Measurements from ENCODE around the gene CNTN4.
"Not testable (repeated sequence)": the region's sequence is repeated elsewhere in the genome, so short reads cannot be mapped to it uniquely, and the experiment has no call there.

Gene CNTN4

DNA sequence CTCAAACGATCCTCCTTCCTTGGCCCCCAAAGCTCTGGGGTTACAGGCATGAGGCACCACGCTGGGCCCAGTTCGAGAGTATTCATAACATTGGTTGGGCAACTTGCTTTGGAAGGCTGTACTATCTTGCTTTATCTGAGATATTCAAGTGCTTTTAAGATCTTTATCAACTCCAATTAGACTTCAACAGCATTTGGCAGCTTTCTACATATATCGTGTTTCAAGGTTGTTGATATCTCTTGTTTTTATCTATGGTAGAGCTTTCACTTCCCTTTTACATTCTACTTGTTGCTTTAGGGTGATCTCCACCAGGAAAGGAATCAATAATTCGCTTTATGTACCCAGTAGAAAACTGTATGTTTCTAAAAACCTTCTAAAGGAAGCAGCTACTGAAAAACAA, 616.2 kb downstream of the CNTN4 start:
- no peak for FAIRE-seq

DNA sequence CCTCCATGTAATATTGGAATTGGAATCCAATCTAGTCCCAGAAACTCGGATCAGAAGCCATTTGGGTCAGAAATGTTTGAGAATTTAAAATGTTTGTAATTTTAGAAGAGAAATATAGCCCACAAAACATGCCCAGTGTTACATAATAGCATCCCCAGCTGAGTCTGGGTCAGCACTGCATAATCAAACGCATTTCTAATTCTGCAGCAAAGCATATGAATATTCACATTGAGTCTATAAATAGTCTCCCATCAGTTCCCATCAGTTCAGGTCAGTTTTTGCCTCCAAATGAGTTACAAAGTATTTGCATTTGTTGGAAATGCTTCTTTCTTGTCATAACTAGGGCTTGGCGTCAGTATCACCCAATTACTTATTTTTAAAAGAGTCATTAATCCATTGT, 628.4 kb downstream of the CNTN4 start:
- FAIRE-seq, result no peak

- peak; percentile 97 for FAIRE-seq
Observed at GRCh38 chr3:2727610-2728318, 629.1 kb downstream of the CNTN4 start.

- FAIRE-seq, result no peak
Observed at GRCh38 chr3:2731843-2732242, 633.2 kb downstream of the CNTN4 start.

- FAIRE-seq, result no peak
Observed at GRCh38 chr3:2735392-2735894, 636.8 kb downstream of the CNTN4 start.

DNA sequence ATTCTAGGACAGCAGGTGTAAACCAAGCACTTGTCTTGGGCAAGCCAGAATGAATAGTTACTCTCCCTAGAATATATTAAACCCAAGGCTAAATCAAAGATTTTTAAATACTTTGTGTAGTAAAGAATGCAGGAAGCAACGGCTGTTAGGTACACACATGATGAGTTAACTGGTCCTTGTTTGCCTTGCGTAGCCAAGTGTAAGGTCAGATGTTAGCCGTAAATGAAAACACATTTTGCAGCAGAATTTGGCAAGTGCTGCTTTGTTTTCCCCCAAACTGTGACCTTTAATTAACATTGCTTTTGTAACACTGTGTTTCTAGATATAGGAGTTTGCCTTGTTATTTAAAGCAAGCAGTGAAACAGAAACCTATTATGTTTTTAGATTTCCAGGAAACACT, 642.9 kb downstream of the CNTN4 start:
- peak; percentile 79 for FAIRE-seq

DNA sequence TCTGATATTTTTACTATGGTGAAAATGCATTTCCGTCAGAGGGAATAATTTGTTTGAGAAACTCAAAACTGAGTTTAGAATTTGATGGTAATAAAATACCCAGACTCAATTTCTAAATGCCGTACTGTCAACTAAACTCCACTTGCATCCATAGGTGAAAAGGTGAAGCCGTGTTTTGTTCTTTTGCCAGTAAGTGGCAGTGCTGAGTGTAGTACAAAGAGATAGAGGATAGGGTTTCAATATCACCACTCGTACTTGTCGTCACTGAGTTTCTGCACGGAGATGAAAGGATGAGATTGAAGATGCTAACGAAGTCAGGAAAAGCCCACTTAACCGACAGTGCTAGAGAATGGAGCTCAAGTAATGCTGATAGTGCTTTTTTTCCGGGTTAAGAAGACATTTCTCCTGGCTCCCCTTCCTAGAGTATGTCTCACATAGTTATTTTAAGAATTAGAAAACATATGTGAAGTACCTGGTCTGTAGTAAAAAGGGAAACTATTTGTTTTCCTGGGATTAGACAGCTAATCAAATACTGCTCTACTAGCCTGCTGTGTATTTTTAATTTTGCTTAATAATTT, 666.4 kb downstream of the CNTN4 start:
- peak; percentile 69 for FAIRE-seq

DNA sequence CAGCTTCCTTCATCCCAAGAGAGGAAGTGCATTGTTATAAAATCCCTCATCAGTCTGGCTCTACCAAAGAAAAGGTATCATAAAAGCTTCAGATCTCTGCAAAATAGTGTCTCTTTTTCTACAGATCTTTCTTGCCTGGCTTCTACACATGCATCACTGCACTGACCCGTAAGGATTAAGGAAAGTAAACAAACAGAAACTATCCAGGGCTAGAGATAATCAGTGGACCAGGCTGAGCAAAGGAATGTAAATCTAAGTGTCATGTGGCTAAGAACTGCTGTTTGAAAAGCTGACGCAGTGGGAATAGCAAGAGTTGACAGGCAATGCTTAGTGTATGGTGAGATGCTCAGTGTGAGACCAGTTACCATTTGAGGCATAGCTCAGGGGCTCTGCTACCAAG, 671.8 kb downstream of the CNTN4 start:
- FAIRE-seq, result no peak

DNA sequence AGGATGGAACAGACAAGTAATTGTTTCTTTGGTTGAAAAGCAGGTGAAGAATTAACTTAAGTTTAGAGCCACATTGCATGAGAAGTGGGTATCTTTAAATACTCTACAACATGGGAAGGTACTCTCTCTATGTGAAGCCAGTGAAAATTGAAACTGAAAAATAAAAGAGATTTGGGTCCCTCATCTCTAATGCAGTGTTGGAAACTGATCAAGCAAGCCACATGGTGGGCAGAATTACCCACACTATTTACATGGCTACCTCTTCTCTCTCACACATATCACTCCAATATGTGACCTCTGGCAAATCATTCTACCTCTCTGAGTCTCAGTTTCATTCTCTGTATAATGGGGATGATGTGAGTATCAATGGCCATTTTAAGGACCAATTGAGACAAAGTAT, 672.5 kb downstream of the CNTN4 start:
- FAIRE-seq, result no peak

- no peak for FAIRE-seq
Observed at GRCh38 chr3:2771741-2772140, 673.1 kb downstream of the CNTN4 start.

DNA sequence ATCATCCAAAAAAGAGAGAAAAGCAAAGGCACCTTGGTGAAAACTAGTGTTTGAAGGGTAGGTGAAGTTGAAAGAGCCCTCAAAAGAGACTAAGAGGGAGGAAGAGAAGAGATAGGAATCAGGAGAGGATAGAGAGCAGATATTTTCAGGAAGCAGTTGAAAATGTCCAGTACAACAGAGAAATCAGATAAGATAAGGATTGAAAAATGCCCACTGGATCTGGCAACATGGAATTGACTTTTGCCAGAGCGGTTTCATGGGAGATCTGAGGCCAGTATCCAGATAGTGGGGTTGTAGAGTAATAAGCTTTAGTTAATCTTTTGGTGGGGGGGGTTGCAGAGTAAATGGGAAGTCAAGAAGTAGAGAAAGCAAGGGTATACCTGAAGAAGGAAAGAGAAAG, 674.1 kb downstream of the CNTN4 start:
- no peak for FAIRE-seq

GRCh38 chr3:2774481-2775249, 676.0 kb downstream of the CNTN4 start:
- no peak for FAIRE-seq

GRCh38 chr3:2783261-2783660, 684.6 kb downstream of the CNTN4 start:
- no peak for FAIRE-seq

DNA sequence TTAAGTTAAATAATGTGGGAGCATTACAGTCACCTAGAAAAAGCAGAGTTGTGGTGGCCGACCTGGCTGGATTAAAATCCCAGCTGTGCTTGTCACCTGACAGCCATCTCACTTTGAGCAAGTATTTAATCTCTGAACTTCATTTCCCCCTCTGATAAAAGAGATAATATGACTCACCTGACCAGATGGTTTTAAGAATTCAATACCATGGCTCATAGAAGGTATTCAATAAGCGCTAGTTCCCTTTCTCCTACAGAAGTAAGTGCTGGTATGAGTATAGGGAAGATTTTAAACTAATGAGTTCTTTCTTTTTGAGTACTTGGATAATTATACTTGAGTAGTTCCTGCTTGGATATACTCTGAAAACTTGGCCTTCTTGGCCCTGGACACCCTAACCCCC, 686.0 kb downstream of the CNTN4 start:
- FAIRE-seq, result no peak

GRCh38 chr3:2790266-2790815, 691.7 kb downstream of the CNTN4 start:
- FAIRE-seq, result no peak

DNA sequence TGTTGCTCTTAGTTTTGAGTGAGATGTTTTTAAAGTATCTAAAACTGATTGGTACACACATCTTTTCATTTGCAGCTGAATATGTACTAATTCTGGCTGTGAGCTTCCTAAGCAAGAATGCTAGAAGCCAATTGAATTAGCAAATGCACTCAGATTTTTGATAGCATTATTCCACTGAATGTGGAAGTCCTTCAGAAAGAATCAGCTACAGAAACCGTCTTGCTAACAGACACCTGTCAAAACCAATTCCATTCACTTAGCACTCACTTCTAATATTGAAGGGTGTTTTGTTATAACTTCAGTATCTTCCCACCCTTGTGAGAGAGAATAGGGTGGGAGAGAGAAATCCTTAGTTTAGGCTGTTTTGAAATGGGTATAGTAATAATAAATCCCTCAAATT, 693.8 kb downstream of the CNTN4 start:
- no peak for FAIRE-seq

DNA sequence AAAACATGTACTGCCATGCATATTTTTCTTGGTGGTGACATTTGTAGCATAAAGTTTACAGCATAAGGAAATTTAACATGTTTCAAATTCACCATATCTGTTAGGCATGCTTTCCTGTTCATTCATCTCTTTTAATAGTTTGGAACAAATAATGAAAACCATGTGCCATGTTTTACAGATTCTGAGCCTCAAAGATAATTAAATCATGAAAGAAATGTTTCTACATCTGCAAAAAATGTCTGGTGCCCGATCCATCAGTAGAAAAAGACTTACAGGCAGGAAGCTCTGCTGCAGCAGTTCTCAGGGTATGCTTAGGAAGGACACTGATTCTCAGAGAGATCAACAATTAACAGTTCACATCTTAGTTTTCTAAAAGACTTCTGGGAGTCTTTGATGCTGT, 695.3 kb downstream of the CNTN4 start:
- no peak for FAIRE-seq

GRCh38 chr3:2802429-2802828, 703.8 kb downstream of the CNTN4 start:
- FAIRE-seq, result peak; percentile 45

DNA sequence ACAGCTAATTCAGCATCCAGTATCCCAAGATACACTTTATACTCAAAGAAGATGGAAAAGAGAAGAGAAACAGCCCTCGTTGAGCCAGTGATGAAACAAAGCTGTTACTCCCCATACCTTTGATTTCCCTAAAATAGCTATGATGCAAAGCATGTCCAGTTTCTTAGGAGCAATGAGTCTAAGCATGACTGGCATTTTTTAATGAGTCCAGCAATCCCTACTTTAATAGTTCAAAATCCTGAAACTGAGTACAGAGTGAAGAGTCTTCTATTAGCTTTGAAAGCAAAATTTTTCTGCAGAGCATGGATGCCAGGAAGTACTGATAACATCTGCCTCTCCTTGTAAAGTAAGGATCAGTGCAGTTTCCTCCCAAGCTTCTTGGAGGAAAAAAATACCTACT, 708.8 kb downstream of the CNTN4 start:
- FAIRE-seq, result no peak

GRCh38 chr3:2810723-2811122, 712.1 kb downstream of the CNTN4 start:
- FAIRE-seq, result no peak

- no peak for FAIRE-seq
Observed at GRCh38 chr3:2819571-2819970, 720.9 kb downstream of the CNTN4 start.

GRCh38 chr3:2820982-2821381, 722.3 kb downstream of the CNTN4 start:
- not testable (repeated sequence) for FAIRE-seq

GRCh38 chr3:2822611-2823010, 723.9 kb downstream of the CNTN4 start:
- no peak for FAIRE-seq

DNA sequence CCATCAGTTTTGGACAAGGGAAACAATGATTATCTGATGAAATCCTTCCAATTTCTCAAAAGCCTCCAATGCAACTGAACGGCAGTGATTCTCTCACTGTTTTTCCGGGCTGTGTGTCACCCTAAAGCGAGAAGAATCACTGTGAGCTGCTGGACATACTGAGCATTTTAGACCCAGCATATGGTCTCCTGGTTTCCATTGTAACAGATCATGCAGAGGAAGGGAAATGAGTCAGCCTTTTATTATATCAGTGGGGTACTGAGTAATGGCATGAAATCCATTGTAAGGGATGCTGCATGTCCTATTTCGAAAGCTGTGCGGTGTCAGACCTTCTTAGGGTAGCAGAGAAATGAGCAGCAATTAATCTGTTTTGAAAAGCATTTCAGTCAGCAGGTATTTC, 724.4 kb downstream of the CNTN4 start:
- no peak for FAIRE-seq

Data from islet of Langerhans (tissue), 1 donor.